ENCODE data around the gene OTOGL.

Gene OTOGL

DNA sequence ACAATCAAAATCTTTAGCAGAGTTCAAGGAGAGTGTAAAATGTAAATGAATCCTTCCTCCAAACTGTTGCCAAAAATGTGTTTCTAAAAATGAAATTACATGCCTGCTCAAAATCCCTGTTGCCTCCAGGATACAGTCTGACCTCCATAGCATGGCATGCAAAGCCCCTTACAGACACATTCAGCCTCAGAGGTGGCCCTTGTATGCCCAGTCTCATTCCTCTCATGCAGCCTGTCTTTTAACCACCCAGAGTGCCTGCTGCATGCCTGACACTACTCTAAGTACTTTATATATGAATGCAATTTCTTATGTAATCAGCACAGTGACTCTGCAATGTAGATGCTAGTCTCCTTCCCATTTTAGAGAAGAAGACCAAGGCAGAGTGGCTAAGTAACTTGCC is 320.3 kb downstream of the OTOGL start:
- no peaks in the 10 kb centered on the region for H3K9me2 ChIP-seq (replicated peaks; ENCODE audit: low read depth, low read length)
- no peak overlapping the region for H2AFZ ChIP-seq (ENCODE audit: low read length)
- H3F3A ChIP-seq (ENCODE audit: low read depth) = no peaks in the 10 kb centered on the region

DNA sequence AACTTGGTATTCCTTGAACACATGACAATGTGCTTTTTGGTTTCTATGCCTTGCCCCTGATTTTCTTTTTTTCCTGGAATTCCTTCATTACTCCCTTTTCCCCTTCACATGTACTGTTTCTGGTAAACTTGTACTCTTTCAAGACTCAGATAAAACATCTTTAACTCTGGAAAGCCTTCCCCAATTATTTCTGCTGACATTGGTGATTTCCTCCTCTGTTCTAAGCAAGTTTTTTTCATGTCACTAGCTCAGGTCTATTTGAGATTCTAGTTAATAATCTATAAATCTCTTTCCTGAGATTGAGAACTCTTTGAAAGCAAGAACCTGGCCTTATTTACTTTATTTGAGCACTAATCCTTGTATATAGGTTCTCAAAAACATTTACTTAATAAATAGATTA is 320.7 kb downstream of the OTOGL start:
- no peak overlapping the region for H3K9ac ChIP-seq (ENCODE audit: low read depth, low read length, poor library complexity, severe bottlenecking)
- H3K4me3 ChIP-seq (ENCODE audit: low read length, poor library complexity, severe bottlenecking) = no peak overlapping the region
- no peak overlapping the region for H2AFZ ChIP-seq (ENCODE audit: low read length)
- TF ChIP-seq EZH2phosphoT487 (IDR thresholded peaks at IDR 0.05; ENCODE audit: borderline replicate concordance) = no peak
- TF ChIP-seq, protein P1, sequence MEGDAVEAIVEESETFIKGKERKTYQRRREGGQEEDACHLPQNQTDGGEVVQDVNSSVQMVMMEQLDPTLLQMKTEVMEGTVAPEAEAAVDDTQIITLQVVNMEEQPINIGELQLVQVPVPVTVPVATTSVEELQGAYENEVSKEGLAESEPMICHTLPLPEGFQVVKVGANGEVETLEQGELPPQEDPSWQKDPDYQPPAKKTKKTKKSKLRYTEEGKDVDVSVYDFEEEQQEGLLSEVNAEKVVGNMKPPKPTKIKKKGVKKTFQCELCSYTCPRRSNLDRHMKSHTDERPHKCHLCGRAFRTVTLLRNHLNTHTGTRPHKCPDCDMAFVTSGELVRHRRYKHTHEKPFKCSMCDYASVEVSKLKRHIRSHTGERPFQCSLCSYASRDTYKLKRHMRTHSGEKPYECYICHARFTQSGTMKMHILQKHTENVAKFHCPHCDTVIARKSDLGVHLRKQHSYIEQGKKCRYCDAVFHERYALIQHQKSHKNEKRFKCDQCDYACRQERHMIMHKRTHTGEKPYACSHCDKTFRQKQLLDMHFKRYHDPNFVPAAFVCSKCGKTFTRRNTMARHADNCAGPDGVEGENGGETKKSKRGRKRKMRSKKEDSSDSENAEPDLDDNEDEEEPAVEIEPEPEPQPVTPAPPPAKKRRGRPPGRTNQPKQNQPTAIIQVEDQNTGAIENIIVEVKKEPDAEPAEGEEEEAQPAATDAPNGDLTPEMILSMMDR (conservative IDR thresholded peaks at IDR 0.05; ENCODE audit: low read length) = no peak
- no peaks in the 10 kb centered on the region for H3K9me2 ChIP-seq (replicated peaks; ENCODE audit: low read depth, low read length)
- no peaks in the 10 kb centered on the region for H3K4me1 ChIP-seq (ENCODE audit: insufficient read depth, low read length, poor library complexity, severe bottlenecking)
- no peaks in the 10 kb centered on the region for H4K20me1 ChIP-seq (ENCODE audit: insufficient read depth, low read length, poor library complexity, severe bottlenecking)
- no peaks in the 10 kb centered on the region for H3K9me3 ChIP-seq (ENCODE audit: insufficient read depth, low read depth, low read length)
- no peak overlapping the region for H3K4me2 ChIP-seq (ENCODE audit: low read depth, low read length, poor library complexity, severe bottlenecking)
- H3K27me3 ChIP-seq (ENCODE audit: insufficient read depth, low read length, poor library complexity, severe bottlenecking) = no peaks in the 10 kb centered on the region
- H3F3A ChIP-seq (ENCODE audit: low read depth) = no peaks in the 10 kb centered on the region
- no peaks in the 10 kb centered on the region for H3K36me3 ChIP-seq (ENCODE audit: insufficient read depth, low read length)
- H3K79me2 ChIP-seq (ENCODE audit: insufficient read depth, low read length) = no peaks in the 10 kb centered on the region

More for the DNA sequence above, 320.3 kb downstream of the OTOGL start:
- no peaks in the 10 kb centered on the region for H3K36me3 ChIP-seq (ENCODE audit: insufficient read depth, low read length)
- H3K79me2 ChIP-seq (ENCODE audit: insufficient read depth, low read length) = no peaks in the 10 kb centered on the region
- no peaks in the 10 kb centered on the region for H3K4me1 ChIP-seq (ENCODE audit: insufficient read depth, low read length, poor library complexity, severe bottlenecking)
- H3K4me3 ChIP-seq (ENCODE audit: low read length, poor library complexity, severe bottlenecking) = no peak overlapping the region
- no peaks in the 10 kb centered on the region for H3K27me3 ChIP-seq (ENCODE audit: insufficient read depth, low read length, poor library complexity, severe bottlenecking)
- H3K4me2 ChIP-seq (ENCODE audit: low read depth, low read length, poor library complexity, severe bottlenecking) = no peak overlapping the region
- H3K9ac ChIP-seq (ENCODE audit: low read depth, low read length, poor library complexity, severe bottlenecking) = no peak overlapping the region
- no peaks in the 10 kb centered on the region for H3K9me3 ChIP-seq (ENCODE audit: insufficient read depth, low read depth, low read length)
- no peaks in the 10 kb centered on the region for H4K20me1 ChIP-seq (ENCODE audit: insufficient read depth, low read length, poor library complexity, severe bottlenecking)
- TF ChIP-seq, protein P1 (conservative IDR thresholded peaks at IDR 0.05; ENCODE audit: low read length) = no peak
- no peak for TF ChIP-seq EZH2phosphoT487 (IDR thresholded peaks at IDR 0.05; ENCODE audit: borderline replicate concordance)

DNA sequence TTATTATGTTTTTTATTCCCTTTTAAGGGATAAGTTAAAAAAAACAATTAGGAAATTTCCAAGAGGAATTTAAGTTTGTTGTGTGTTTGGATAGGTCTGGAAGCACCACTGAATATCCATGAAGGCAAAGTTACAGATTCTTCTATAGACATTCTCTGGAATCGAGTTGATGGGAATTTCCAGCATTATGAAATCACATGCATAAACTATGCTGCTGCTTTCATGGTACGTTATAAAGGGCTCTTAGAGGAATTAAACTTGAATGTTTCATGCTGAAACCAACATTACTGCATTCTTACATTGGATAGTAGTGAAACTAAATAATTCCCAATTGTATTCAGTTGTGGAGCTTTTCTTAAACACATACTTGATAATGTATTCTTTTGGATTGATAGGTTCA is 323.2 kb downstream of the OTOGL start:
- H3K9ac ChIP-seq (ENCODE audit: low read depth, low read length, poor library complexity, severe bottlenecking) = no peak overlapping the region
- no peaks in the 10 kb centered on the region for H3K27me3 ChIP-seq (ENCODE audit: insufficient read depth, low read length, poor library complexity, severe bottlenecking)
- no peaks in the 10 kb centered on the region for H3K4me1 ChIP-seq (ENCODE audit: insufficient read depth, low read length, poor library complexity, severe bottlenecking)
- H3K4me2 ChIP-seq (ENCODE audit: low read depth, low read length, poor library complexity, severe bottlenecking) = no peak overlapping the region
- no peaks in the 10 kb centered on the region for H3K36me3 ChIP-seq (ENCODE audit: insufficient read depth, low read length)
- H3K4me3 ChIP-seq (ENCODE audit: low read length, poor library complexity, severe bottlenecking) = no peak overlapping the region
- no peaks in the 10 kb centered on the region for H3K79me2 ChIP-seq (ENCODE audit: insufficient read depth, low read length)
- H4K20me1 ChIP-seq (ENCODE audit: insufficient read depth, low read length, poor library complexity, severe bottlenecking) = no peaks in the 10 kb centered on the region
- no peaks in the 10 kb centered on the region for H3K9me3 ChIP-seq (ENCODE audit: insufficient read depth, low read depth, low read length)
- no peaks in the 10 kb centered on the region for H3F3A ChIP-seq (ENCODE audit: low read depth)
- no peaks in the 10 kb centered on the region for H3K9me2 ChIP-seq (replicated peaks; ENCODE audit: low read depth, low read length)
- TF ChIP-seq, protein P1 (conservative IDR thresholded peaks at IDR 0.05; ENCODE audit: low read length) = no peak
- no peak for TF ChIP-seq EZH2phosphoT487 (IDR thresholded peaks at IDR 0.05; ENCODE audit: borderline replicate concordance)
- H2AFZ ChIP-seq (ENCODE audit: low read length) = no peak overlapping the region
